ENCODE data around the gene NCOA3.

Gene NCOA3

GRCh38 chr20:47501482-47502270 is at the start of gene NCOA3:
Gene NCOA3, plus strand, starts transcription at chr20:47501887. Its CDS starts 120,361 bp downstream, at chr20:47622248.
- peak; percentile 90 for DNase-seq (ENCODE audit: low spot score)
- in situ Hi-C loops (cut with MboI; ENCODE audit: low pct_unique_long_range_greater_than_20kb, low sequenced_read_pairs, unreplicated experiment): no loop called here
- TF ChIP-seq CTCF (IDR thresholded peaks at IDR 0.05; ENCODE audit: extremely low read depth, insufficient read depth, missing control alignments): peak; percentile 34

GRCh38 chr20:47452736-47453161 is 48.9 kb upstream of the NCOA3 start:
- no peak for DNase-seq (ENCODE audit: low spot score)
- in situ Hi-C loops (cut with MboI; ENCODE audit: low pct_unique_long_range_greater_than_20kb, low sequenced_read_pairs, unreplicated experiment): no loop called here
- TF ChIP-seq CTCF (IDR thresholded peaks at IDR 0.05; ENCODE audit: extremely low read depth, insufficient read depth, missing control alignments): no peak

- in situ Hi-C loops (cut with MboI; ENCODE audit: low pct_unique_long_range_greater_than_20kb, low sequenced_read_pairs, unreplicated experiment): no loop called here
- TF ChIP-seq CTCF (IDR thresholded peaks at IDR 0.05; ENCODE audit: extremely low read depth, insufficient read depth, missing control alignments): no peak
- peak; percentile 72 for DNase-seq (ENCODE audit: low spot score)
Measured at GRCh38 chr20:47453167-47453782, 48.4 kb upstream of the NCOA3 start.

- in situ Hi-C loops (cut with MboI; ENCODE audit: low pct_unique_long_range_greater_than_20kb, low sequenced_read_pairs, unreplicated experiment): no loop called here
- DNase-seq (ENCODE audit: low spot score): no peak
- TF ChIP-seq CTCF (IDR thresholded peaks at IDR 0.05; ENCODE audit: extremely low read depth, insufficient read depth, missing control alignments): no peak
Measured at GRCh38 chr20:47454298-47455132, 47.2 kb upstream of the NCOA3 start.

GRCh38 chr20:47455133-47456040 is 46.3 kb upstream of the NCOA3 start:
- in situ Hi-C loops (cut with MboI; ENCODE audit: low pct_unique_long_range_greater_than_20kb, low sequenced_read_pairs, unreplicated experiment): no loop called here
- no peak for TF ChIP-seq CTCF (IDR thresholded peaks at IDR 0.05; ENCODE audit: extremely low read depth, insufficient read depth, missing control alignments)
- DNase-seq (ENCODE audit: low spot score): no peak

All from GM13977 (cell line).